NAMALWA (cell line): Measurements from ENCODE around the gene SCGB1C1.
"Not testable (repeated sequence)": the region's sequence is repeated elsewhere in the genome, so short reads cannot be mapped to it uniquely, and the experiment has no call there.

ENCODE experiments used
- DNase-seq: peaks from one replicate; pipeline ENCODE4 v3.0.0-alpha.2; 2015; ENCODE audit warnings: low spot score

Gene SCGB1C1

DNA sequence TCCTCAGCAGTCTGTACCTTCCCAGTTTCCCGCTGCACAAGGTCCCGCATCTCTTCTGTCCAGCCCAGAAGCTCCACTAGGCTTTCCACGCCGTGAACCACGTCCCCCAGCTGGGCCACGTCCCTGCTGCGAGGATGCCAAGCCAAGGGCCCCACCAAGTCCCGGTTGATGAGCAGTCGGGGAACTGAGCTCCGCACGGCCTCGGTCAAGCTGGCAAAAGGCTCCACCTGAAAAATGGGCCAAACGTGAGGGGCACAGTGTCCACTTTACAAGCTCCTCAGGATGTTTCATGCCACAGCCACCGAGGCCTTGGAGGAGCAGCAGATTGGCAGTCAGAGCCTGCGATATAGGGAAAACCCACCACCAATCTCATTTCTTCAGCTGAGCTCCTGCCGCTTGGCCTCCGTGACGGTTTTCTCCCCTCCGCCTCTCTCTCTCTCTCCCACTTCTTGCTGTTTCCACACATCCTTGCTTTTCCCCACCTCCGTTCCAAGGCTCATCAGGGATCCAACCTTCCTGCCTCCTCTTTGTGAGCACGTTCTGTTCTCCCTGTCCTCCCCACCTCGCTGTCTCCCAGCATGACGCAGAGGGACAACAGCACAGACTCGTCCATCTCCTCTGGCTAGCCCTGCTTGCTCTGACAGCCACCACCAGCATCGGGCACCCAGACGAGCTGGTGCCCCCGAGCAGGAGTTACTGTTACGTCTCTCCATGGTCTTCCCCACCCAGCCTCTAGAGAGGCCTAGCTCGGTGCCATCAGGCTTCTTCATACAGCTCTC, 26.1 kb downstream of the SCGB1C1 start:
- DNase-seq, result no peak

DNA sequence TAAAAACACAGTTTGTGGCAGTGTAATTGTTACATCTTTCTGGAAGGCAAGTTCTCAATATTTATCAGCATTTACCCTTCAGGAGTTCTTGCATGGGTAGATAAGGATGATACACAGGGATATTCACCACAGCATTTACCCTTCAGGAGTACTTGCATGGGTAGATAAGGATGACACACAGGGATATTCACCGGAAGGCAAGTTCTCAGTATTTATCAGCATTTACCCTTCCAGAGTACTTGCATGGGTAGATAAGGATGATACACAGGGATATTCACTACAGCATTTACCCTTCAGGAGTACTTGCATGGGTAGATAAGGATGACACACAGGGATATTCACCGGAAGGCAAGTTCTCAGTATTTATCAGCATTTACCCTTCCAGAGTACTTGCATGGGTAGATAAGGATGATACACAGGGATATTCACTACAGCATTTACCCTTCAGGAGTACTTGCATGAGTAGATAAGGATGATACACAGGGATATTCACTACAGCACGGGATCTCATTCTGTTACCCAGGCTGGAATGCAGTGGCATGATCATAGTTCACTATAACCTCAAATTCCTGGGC, 27.9 kb downstream of the SCGB1C1 start:
- DNase-seq, result not testable (repeated sequence)

DNA sequence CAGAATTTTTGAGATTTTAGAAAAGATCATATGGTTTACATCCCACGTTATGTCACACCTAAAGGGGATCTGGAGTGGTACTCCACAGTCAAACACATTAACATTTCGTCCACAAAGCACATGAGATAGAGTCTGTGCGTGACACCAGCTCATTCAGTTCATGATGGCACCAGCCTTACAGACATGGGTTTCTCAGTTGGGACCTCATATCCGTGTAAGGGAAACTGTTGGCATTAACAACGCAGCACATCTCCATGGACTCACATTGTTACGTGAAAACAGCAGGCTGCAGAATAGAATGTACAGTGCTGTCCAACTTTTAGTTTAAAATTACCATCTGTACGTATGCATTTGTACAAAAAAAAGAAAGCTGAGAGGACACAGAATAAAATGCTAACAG, 28.7 kb downstream of the SCGB1C1 start:
- no peak for DNase-seq

DNA sequence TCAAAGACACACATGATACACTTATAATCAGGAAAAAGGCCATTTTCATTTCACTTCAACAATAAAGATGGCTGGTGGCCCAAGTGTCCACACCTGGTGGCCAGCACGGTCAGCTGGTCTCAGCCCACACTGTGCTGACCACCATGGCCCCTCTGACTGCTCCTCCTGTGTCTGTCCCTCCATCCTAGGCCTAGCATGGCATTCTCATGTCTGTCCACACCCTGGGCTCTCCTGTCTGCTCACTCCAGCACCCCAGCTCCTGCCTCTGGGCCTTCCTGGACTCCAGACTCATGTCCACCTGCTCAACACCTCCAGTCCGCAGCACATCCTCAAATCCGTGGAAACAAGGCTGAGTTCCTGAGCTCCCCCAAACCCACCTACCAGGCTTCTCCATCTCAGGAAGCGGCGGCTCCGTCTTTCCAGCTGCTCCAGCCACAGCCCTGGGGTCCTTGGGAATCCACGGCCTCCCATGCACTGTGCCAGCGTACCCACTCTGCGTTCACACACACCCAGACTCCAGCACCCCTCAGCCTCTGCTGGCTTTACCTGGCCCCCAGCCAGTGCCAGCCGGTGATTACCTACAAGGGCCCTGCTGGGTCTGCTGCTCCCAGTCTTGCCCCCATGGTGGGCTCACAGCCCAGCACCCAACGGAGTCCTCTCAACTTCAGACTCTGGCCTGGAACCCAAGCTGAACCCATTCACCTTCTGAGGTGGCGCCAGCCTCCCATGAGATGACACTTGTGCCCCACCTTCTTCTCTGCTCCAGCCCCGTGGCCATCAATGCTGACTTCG, 29.3 kb downstream of the SCGB1C1 start:
- DNase-seq, result no peak

DNA sequence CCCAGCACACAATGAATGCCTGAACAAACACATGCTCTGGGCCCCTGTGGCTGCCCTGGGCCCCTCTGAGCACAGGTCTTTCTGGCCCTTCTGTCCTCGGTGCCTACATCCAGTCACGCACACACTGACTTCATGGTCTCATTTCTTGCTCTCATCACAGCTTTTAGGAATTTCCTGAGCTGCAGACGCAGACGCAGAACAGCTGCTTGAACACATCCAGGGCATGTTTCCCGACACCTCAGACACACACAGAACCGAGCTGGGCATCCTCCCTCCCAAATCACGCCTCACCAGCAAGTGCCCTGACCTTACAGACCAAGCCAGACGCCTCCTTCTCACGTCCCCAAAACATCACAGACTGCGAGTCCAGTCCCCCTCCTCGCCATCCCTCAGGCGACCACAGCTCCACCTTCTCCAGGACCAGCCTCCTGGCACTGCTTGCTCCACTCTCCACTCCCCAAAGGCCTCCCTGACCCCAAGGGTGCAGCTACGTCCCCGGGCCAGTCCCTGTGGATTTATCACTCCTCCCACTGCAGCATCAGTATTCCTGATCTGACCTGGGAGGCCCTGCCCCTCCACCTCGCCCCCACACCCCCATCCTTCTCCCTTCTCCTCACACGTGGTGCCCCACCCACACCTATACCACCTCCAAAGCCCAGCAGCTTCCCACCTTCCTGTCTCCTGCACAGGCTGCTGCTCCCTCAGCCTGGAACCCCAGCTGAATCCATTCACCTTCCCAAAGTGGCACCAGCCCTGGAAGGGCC, 30.3 kb downstream of the SCGB1C1 start:
- DNase-seq, result no peak

DNA sequence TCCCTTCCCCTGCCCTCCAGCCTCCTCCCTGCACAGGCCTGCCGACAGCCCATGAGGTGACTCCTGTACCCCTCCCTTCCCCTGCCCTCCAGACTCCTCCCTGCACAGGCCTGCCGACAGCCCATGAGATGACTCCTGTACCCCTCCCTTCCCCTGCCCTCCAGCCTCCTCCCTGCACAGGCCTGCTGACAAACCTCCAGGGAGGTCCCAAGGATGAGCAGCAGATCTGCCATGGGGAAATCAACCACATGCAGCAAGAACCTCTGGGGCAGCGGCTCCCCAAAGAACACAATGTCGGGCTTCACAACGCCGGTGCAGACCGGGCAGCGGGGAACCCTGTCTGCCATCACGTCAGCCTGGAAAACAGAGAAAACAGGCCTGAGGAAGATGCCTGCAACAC, 31.0 kb downstream of the SCGB1C1 start:
- no peak for DNase-seq

DNA sequence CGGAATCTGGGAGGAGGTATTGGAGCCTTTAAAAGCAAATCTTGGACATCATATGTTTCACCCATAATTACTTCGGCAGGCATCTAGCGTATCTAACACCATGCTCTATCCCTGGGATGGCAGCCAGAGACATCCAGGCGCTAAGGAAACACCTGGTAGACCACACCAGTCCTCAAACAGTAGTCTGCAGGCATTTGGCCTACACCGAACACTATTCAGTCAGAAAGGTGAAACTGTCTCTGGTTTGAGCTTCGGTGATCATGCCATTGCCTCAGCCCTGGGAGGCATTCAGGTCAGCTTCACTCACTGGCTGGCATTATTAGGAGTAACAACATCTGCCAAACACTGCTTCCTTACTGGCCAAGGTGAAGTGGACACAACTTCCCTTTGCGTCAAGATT, 31.5 kb downstream of the SCGB1C1 start:
- DNase-seq, result no peak

DNA sequence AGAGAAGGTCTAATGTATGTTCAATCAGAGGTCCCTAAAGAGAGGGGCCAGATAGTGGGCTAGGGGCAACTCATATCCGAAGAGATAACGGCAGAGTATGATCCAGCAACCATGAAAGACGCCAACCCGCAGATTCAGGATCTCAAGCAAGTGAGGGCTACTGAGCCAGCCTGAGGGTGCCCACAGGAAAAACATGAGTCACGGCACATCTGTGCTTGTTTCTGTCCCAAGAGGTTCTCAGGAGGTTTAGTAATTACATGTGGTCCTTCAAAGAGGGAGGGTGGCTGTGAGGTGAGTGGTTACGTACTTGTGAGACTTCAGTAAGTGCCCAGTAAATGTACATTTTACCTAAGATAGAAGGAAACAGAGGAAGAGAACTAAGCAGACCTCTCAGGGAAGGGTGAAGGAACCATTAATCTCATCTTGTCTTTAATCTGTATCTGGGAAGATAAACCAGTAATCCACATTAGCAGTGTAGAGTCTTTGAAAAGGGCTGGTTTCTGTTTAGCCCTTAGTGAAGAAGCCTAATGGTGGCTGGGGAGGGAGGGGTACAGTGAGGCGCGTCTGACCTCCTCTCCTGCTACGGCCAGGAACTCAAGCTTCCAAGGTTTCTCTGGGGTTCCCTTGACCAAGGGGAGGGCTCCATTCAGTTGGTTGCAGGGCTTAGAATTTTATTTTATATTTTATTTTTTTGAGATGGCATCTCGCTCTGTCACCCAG, 33.0 kb downstream of the SCGB1C1 start:
- peak; percentile 37 for DNase-seq

DNA sequence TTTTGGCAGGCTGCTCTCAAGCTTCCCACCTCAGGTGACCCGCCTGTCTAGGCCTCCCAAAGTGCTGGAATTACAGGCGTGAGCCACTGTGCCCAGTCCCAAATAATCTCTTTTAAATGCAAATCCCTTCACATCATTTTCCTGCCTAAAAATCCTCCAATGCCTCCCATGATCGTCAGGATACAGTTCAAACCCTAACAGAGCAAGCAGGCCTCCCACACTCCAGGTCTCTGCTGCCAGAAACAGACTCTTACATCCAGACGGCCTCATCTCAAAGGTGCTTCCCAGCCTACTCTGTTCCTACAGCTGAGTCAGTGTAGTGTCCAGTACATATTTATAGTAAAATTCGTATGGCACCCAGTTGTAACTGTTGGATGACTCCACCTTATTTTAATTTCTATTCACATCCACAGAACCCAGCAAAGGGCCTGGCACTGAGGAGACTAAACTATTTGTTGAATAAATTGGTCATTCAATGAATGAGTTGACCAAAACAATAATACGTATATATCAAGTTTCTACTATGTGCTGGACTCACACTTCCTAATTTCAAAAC, 35.0 kb downstream of the SCGB1C1 start:
- no peak for DNase-seq

DNA sequence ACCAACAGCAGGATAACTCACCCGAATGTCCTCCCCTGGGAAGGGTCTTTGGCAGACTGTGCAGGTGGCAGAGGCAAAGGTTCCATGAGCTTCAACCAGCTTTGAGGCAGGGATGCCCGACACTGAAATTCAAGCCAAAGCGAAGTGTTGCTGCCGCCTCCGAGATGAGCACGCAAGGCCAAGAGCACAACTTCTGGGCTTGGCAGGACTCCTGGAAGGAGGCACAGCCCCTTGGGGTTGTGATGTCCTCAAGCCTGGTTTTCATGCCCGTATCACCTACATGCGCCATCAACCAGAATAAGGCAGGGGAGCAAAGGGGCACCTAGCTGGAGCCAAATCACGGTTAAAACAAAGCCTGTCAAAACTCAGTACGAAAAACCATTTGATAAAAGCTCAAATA, 37.6 kb downstream of the SCGB1C1 start:
- no peak for DNase-seq

DNA sequence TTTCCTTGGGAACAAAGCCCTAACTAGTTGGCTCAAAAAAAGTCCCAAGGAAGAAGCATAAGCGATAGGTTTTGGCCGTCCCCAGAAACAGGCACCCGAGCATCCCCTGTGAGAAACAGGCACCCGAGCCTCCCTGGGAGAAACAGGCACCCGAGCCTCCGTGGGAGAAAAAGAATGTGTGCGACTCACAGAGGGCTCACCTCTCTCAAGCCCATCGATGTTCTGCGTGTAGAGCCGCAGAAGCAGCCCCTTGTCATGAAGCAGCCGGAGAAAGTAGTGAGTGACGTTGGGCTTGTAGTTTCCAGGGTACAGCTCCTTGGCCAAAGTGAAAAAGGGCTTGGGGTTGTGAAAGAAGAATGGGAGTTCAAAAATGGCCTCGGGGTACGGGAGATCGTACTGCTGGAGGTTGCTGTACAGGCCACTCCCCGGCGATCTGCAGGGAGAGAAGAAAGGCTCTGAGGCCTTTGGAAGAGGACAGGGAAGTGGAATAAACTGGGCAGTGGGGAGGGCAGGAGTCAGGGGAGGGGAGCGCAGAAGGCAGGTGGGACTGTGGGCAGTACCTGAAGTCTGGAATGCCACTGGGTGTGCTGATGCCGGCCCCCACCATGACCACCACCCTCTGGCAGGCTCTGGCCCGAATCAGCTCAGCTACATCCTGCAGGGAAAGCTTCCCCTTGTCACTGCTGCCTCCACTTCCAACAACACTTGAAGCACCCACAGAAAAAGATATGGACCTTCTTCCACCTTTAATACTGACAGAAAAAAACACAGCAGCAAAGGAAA, 40.1 kb downstream of the SCGB1C1 start:
- no peak for DNase-seq

DNA sequence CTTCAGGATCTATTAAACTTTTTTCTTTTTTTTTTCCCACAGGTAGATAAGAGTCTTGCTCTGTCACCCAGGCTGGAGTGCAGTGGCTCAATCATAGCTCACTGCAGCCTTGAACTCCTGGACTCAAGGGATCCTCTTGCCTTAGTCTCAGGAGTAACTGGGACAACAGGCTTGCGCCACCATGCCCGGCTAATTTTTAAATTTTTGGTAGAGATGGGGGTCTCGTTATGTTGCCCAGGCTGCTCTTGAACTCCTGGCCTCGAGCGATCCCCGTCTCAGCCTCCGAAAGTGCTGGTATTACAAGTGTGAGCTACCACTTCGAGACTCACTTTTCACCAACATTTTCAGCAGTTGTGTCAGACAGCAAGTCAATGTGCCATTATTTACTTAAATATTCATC, 42.3 kb downstream of the SCGB1C1 start:
- no peak for DNase-seq

DNA sequence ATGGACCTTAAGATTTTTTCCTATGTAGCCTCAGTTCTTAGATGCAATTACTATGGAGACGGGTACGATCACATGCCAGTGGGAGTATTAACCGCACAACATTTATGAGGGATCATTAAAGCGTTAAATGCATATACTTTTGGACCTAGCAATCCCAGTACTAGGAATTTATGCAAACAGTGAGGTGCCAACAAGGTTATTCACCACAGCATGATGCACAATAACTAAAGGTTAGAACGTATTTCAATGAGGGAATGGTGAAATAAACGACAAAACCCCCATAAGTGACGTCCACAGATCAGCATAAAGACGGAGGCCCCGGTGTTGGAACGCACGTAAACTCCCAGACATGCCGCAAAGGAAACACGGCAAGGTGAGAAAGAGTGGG, 42.7 kb downstream of the SCGB1C1 start:
- DNase-seq, result peak; percentile 56

DNA sequence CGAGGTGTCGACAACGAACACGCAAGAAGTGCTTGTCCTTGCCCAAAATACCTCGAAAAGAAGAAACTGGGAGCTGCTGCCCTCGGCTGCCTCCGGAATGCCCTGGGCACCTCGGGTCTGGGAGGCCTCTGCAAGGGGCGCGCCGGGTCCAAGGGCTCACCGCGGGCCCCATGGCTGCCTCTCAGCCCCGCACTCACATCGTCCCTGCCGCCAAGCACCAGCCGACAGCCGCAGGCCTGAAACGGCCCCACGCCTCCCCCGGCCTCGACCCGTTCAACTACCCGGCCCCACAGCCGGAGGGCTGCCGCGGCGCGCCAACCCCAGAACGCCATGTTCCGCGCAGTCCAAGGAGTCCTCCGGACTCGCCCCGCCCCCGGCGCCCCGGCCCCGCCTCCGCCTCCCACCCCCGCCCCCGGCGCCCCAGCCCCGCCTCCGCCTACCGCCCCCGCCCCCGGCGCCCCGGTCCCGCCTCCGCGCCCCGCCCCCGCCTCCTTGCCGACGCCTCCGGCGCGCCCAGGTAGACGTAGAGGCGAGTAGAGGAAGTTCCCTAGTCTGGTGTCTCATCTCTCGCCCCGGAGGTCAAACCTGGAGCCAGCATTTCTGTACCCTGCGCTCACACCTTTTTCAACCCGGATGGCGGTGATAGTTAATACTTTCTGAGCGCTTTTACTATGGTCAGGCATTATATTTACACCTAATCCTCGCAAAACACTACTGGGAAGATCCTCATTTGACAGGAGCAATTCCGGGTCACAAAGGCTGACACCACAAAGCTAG, 43.3 kb downstream of the SCGB1C1 start, which contains the start of gene SIRT3:
TSS of gene SIRT3 (minus strand) at position 346 of the 777 bp plus-strand sequence. CDS start at position 332, 14 bp downstream.
- peak; percentile 92 for DNase-seq

DNA sequence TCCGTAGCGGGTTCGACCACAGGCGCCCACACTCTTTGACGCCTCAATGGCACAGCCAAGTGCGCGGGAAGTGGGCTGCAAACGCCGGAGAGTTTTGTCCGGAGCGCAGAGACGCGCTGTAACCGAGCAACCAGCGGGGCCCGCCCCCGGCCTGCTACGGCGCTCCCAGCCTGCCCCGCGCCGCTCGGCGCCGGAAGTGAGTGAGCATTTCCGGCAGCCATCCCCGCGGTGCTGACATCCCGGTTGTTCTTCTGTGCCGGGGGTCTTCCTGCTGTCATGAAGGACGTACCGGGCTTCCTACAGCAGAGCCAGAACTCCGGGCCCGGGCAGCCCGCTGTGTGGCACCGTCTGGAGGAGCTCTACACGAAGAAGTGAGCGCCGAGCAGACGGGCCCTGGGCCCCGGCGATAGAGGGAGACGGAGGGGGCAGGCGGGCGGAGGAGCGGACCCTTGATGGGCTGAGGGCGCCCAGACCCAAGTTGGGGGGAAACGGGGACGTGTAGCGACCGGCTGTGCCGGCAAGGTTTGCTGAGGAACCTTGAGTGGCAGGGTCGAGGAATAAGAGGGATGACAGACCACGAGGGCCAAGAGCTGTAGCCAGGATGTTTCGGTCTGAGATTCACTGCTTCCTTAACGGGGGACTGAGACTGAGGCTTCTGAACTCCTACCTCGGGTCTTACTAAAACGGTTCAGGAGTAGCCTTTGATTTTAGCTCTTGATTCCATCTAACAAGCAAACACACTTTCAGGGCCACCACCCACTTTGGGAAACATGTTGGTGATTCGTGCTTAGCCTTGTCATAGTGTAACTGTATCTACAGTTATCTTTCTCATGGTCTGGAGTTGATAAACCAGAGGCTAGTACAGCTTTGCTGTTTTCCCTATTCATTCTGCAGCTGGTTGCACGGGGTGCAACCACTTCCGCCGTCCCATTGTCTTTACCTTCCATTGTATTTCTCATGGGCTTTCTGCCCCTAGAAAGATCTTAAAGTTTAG, 44.2 kb downstream of the SCGB1C1 start, which contains the start of gene PSMD13:
TSS of gene PSMD13 (plus strand) at position 203 of the 994 bp plus-strand sequence. CDS start at position 277, 74 bp downstream.
- peak; percentile 92 for DNase-seq

DNA sequence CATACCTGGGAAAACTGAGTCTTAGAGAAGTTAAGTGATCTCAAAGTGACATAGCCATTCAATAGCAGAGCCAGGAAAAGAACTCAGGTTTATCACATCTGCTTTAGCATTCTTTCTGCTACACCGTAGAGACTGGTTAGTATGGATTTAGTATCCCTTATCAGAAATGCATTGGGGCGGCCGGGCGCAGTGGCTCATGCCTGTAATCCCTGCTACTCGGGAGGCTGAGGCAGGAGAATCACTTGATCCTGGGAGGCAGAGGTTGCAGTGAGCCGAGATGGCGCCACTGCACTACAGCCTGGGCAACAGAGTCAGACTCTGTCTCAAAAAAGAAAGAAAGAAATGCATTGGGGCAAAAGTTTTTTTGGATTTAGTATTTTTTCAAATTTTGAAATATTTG, 45.5 kb downstream of the SCGB1C1 start:
- DNase-seq, result not testable (repeated sequence)

DNA sequence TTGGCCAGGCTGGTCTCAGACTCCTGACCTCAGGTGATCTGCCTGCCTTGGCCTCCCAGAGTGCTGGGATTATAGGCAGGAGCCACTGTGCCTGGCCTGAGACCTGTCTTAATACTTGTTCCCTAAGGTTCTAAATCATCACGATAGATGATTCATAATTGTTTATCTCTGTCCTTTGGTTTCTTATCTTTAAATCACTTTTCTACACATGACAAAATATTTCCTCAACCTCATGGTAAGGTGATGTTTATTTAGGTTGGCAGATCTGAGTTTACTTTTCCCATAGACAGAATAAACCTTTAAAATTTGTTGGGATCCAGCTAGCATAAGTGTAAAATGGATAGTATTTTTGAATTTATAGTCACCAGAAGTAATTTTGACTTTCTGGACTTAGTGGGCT, 47.4 kb downstream of the SCGB1C1 start:
- DNase-seq, result no peak

DNA sequence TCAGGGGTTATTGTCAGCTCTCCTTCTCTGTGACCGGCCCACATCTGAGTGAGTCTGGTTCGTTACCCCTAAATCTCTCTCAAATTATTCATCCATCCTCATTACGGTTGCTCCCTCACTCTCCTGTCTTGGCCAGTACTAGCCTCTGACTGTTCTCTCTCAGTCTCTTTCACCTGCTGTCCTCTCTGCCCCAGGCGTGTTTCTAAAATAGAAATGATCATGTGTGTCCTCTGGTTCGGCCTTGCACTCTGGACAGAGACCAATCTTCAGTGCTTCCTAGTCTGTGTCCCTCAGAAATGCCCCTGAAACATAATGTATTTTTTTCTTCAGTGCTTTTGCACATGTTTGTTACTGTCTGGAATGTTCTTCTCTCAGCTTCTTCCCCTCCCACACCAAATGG, 48.8 kb downstream of the SCGB1C1 start:
- DNase-seq, result no peak
